AG04449 (cell line): Measurements from ENCODE around the gene HOXA10.

Experiments used
- CTCF ChIA-PET: fragments of 350-600 bp; formaldehyde crosslinking; extraction: SDS; loops from one replicate; lab custom pipeline; 2021; ENCODE audit warnings: antibody characterized with exemption; lab: Yijun Ruan, JAX
- POLR2A ChIA-PET: fragments of 400-600, 350-600 bp; formaldehyde crosslinking; extraction: SDS; loops from one replicate; lab custom pipeline; 2020; ENCODE audit warnings: antibody characterized with exemption, inconsistent platforms; lab: Yijun Ruan, JAX
- DNase-seq: peaks from one replicate; pipeline ENCODE4 v3.0.0-alpha.2; 2010; ENCODE audit warnings: low read depth, low spot score
- H3K4me3 ChIP-seq: 2 replicates; pipeline ENCODE4 v1.5.1; 2011; ENCODE audit warnings: low read depth, mild to moderate bottlenecking, control low read depth, low read length
- TF ChIP-seq, protein P1 (sequence below): IDR thresholded peaks from one replicate; pipeline ENCODE4 v1.5.1; 2011; ENCODE audit warnings: mild to moderate bottlenecking, moderate library complexity, low read length, control low read depth, inconsistent platforms; ENCODE audit not compliant: insufficient read depth; ENCODE audit errors: missing control alignments

Gene HOXA10

DNA sequence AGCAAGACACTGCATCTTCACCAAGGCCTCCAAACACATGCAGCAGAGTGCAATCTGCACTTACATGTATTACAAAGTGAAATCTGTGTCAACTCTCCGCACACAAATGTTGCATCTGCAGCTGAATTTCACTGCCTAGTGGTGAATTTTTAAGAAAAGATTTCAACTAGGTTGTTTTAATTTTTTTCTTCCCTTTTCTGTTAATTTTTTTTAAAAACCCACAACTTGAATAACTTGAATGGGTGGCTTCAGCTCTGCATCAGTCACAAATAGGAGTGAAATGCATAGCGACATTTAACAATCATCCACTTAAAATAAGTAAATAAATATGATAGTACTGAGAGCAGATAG lies 19.9 kb upstream of the HOXA10 start:
- POLR2A ChIA-PET, result no interaction called here
- TF ChIP-seq, protein P1, sequence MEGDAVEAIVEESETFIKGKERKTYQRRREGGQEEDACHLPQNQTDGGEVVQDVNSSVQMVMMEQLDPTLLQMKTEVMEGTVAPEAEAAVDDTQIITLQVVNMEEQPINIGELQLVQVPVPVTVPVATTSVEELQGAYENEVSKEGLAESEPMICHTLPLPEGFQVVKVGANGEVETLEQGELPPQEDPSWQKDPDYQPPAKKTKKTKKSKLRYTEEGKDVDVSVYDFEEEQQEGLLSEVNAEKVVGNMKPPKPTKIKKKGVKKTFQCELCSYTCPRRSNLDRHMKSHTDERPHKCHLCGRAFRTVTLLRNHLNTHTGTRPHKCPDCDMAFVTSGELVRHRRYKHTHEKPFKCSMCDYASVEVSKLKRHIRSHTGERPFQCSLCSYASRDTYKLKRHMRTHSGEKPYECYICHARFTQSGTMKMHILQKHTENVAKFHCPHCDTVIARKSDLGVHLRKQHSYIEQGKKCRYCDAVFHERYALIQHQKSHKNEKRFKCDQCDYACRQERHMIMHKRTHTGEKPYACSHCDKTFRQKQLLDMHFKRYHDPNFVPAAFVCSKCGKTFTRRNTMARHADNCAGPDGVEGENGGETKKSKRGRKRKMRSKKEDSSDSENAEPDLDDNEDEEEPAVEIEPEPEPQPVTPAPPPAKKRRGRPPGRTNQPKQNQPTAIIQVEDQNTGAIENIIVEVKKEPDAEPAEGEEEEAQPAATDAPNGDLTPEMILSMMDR, result no peak
- no peak overlapping the region for H3K4me3 ChIP-seq
- DNase-seq, result no peak
- CTCF ChIA-PET, result interaction anchor here (0.7 to 4.9 kb wide), 11 partner anchors 8 to 902 kb away, joined by 3 to 67 read pairs (median 25); partner anchors contain the start of gene HOXA11

DNA sequence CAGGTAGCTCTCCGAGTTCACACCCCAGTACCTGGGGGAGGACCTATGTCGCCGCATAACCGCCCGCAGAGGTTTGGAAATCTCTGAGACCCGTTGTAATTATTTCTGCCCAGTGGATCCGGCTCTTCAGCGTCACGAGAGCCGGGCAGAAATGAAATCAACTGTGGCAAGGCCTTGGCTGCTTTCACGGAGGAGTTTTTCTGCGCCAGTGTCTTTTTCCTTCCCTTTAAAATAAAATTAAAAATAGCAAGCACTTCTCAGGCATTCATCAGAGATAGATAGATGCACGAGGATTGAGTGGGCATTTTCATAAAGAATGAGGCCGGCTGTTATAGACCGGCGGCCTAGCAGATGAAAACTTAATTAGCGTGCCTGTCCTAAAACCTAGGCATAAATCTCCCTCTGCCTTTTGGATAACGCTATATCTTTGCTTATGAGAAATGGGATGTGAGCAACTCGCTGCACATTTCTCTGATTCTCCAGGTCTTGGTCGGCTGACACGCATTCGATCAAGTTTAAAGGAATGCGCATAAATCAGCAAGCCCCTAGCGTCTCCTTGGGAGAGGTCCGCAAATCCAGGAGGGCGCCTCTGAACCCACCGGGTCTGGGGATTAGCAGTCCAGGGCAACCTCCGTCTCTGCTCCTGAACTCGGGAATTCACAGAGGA lies 19.3 kb upstream of the HOXA10 start:
- ChIA-PET CTCF (interaction anchor here (0.7 to 4.9 kb wide), 8 partner anchors 8 to 903 kb away, joined by 3 to 67 read pairs (median 6); partner anchors contain the start of gene HOXA11), POLR2A (no interaction called here)
- TF ChIP-seq, protein P1, result no peak
- no peak for DNase-seq
- H3K4me3 ChIP-seq, result no peak overlapping the region

DNA sequence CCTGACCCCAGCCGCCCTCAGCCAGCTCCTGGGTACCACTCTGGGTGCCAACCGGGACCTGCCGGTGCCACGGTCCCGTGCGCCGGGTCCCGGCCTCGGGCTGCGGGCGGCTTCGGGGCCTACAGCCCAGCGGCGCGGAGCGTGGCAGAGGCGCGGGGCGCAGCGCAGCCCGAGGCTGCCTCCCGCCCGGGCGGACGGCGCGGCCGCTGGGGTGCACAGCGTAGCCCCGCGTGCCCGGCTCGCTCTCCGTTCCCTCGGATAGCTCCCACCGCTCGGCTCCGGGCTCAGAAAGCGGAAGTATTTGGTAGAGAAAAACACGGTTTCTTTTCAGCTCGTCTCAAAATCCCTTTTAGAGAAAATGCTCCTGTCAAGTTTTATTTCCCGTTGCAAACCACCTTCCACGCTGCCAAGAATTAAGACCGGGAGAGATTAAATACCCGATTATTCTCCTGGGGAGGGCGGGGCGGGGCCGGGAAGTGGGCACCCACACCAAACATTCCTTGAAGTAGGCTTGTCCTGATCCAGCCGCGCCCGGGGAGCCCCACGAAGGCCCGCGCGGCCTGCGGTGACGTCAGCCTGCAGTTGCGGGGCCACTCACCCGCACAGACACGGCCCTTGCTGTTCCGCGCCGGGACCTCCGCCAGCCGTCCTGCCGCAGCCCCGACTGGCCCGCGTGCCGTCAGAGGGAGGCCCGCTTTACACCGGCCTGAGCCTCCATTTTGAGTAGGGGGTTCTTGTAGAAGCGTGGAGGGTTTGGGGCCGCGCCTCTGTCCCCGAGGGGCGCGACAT lies 18.6 kb upstream of the HOXA10 start:
- no peak overlapping the region for H3K4me3 ChIP-seq
- TF ChIP-seq, protein P1, result no peak
- no peak for DNase-seq
- POLR2A ChIA-PET, result no interaction called here
- CTCF ChIA-PET, result interaction anchor here (0.8 to 4.9 kb wide), 6 partner anchors 12 to 904 kb away, joined by 3 to 67 read pairs (median 4); no protein-coding TSS in a partner anchor

DNA sequence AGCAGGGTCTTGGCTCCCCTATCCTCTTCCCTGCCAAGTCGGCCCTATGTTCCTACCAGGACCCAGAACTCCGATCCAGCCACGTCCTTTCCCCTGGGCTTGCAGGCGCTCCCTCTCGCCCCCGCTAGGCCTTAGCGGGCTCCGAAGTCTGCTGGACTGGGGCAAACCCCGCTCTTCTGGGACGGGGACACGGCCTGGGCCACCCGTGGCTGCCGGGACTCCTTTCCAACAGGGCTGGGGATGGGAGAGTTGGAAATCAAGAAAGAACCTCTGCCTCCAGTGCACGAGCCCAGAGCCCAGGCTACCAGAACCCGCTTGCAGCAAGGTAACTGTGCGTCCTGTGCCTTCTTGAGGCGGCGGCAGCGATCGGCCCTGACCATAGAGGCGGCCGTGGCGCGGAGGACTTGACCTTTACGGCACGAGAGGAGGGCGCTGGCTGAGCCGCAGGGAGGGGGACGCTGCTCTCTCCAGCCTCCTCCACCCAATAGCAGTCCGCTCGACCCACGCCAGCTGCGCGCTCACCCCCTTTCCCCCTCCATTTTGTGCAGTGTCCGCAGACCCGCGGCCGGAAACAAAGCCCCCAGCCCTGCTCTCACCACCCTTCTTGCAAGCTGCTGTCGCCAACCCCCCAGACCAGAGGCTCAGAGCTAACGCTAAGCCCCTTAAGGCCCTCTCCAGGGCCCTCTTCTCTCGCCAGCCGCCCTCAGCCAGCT lies 17.9 kb upstream of the HOXA10 start:
- H3K4me3 ChIP-seq, result no peak overlapping the region
- TF ChIP-seq, protein P1, result no peak
- DNase-seq, result no peak
- CTCF ChIA-PET, result interaction anchor here (1.0 to 4.9 kb wide), 4 partner anchors 12 to 581 kb away, joined by 3 to 67 read pairs (median 4); no protein-coding TSS in a partner anchor
- POLR2A ChIA-PET, result no interaction called here

DNA sequence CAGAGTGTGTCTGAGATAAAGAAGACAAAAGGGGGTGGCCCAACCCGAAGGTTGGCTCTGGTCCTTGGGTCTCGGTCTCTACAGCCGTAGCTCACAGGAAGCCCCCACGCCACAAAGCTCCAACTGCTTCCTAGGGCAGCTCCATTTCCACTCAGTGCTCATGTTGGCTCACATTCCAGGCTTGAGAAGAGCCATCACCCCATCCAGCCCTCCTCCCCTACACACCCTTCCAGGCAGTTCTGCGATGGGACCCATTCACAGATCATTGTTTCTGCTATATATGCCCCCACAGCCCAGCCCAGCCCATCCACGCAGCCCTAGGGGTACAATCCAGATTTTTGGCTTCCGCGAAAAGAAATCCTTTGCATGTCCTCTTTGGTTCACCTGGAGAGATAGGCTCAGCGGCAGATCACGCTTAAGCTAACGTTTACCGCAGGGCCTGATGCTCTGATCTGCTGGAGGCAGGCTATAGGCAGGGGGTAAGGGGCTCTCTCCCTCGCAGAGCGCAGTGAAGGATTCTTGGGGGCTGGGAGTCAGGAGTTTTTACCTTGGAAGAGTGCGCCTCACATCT lies 17.1 kb upstream of the HOXA10 start:
- CTCF ChIA-PET, result interaction anchor here (1.3 to 2.4 kb wide), 4 partner anchors 8 to 905 kb away, joined by 4 to 11 read pairs (median 7); partner anchors contain the start of gene HOXA13
- POLR2A ChIA-PET, result no interaction called here
- no peak overlapping the region for H3K4me3 ChIP-seq
- TF ChIP-seq, protein P1, result no peak
- no peak for DNase-seq
